ENCODE data around the gene CHST10. TPM values are rescaled to one million over a fixed set of nuclear protein-coding genes. Genes with fewer than 3 reads are reported as not detected.

The CHST10 gene
- total RNA-seq, 3 donors from 2014 or later (not counting 1 experiment from before 2014, with no cell fraction given) = 11.1 to 15.3 (median 13.4) TPM

DNA sequence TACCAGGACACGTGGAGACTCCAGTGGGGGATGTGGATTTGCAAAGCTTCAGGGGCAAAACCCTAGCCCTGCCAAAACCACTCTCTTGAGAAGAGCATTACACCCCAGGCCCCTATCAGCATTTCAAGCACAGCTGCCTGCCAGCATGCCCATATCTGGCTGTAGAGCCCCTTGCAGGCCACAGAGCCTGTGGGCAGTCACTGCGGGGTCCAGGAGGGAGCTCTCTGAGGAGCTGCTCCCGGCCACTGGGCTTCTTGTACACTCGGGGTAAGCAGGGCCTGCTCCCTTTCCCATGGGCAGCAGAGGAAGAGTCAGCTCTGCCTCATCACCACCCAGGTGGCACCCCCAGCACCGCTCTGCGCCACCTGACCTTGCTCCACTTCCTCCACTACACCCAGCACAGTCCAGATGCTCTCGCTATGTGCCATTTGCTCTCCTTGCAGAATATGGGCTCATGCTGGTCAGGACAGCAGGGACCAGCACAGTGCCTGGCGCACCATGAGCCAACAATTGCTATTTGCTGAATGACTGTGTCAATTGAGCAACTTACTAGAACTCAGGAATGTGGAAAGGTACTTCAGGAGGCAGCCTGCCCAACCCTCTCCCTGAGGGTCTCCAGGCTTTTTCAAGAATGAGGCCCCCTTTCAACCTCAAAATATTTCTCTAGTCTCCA, 7.4 kb downstream of the CHST10 start:
- Histone ChIP-seq H3K27me3 (ENCODE audit: control insufficient read depth, insufficient read depth, low read length) (no peaks in the 10 kb centered on the region), H3K4me1 (ENCODE audit: control insufficient read depth, insufficient read depth, low read length) (no peaks in the 10 kb centered on the region), H3K9me3 (ENCODE audit: control insufficient read depth, insufficient read depth, low read length) (no peaks in the 10 kb centered on the region), H3K36me3 (ENCODE audit: control insufficient read depth, insufficient read depth, low read length) (peaks cover 12% of the 10 kb centered on the region), H3K4me3 (ENCODE audit: low read length) (no peak overlapping the region), H3K27ac (ENCODE audit: low read length) (no peak overlapping the region)
- no peak overlapping the region for H3K27ac Mint-ChIP-seq
- H3K27me3 Mint-ChIP-seq (ENCODE audit: low read depth in 2 of 2) = no peaks in the 10 kb centered on the region
- H3K36me3 Mint-ChIP-seq = no peaks in the 10 kb centered on the region
- DNase-seq (no peak), ATAC-seq (no peak)
- no peaks in the 10 kb centered on the region for H3K9me3 Mint-ChIP-seq
- H3K4me1 Mint-ChIP-seq = peaks cover 9 to 29% of the 10 kb centered on the region in 2 donors
- TF ChIP-seq, protein P1, sequence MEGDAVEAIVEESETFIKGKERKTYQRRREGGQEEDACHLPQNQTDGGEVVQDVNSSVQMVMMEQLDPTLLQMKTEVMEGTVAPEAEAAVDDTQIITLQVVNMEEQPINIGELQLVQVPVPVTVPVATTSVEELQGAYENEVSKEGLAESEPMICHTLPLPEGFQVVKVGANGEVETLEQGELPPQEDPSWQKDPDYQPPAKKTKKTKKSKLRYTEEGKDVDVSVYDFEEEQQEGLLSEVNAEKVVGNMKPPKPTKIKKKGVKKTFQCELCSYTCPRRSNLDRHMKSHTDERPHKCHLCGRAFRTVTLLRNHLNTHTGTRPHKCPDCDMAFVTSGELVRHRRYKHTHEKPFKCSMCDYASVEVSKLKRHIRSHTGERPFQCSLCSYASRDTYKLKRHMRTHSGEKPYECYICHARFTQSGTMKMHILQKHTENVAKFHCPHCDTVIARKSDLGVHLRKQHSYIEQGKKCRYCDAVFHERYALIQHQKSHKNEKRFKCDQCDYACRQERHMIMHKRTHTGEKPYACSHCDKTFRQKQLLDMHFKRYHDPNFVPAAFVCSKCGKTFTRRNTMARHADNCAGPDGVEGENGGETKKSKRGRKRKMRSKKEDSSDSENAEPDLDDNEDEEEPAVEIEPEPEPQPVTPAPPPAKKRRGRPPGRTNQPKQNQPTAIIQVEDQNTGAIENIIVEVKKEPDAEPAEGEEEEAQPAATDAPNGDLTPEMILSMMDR (IDR thresholded peaks at IDR 0.05) = no peak
- no peak overlapping the region for H3K4me3 Mint-ChIP-seq
- intact Hi-C loops (cut with micrococcal nuclease) = no loop called here
- 97% methylated on average over 8 of the region's 8 CpGs for WGBS (ENCODE audit: insufficient coverage)

DNA sequence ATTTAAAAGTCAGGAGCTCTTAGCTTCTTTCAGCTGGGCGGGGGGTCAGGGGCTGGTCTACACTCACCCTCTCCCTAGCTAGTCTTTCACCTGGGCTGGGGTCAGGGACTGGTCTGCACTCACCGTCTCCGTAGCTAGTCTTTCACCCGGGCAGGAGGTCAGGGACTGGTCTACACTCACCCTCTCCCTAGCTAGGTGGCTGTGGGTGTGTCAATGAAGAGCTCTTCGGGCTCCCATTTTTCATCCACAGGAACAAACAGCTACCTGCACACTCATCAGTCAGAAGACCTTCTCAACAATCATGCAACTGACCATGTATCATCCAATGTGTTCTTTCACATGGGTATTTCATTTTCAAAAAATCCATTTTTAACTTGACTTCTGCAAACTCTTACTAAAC, 8.0 kb downstream of the CHST10 start:
- Histone ChIP-seq H3K4me3 (ENCODE audit: low read length) (no peak overlapping the region), H3K36me3 (ENCODE audit: control insufficient read depth, insufficient read depth, low read length) (peaks cover 13% of the 10 kb centered on the region), H3K4me1 (ENCODE audit: control insufficient read depth, insufficient read depth, low read length) (no peaks in the 10 kb centered on the region), H3K27ac (ENCODE audit: low read length) (no peak overlapping the region), H3K27me3 (ENCODE audit: control insufficient read depth, insufficient read depth, low read length) (no peaks in the 10 kb centered on the region), H3K9me3 (ENCODE audit: control insufficient read depth, insufficient read depth, low read length) (no peaks in the 10 kb centered on the region)
- no peaks in the 10 kb centered on the region for H3K9me3 Mint-ChIP-seq
- peaks cover 8 to 31% of the 10 kb centered on the region in 2 donors for H3K4me1 Mint-ChIP-seq
- H3K27me3 Mint-ChIP-seq (ENCODE audit: low read depth in 2 of 2) = no peaks in the 10 kb centered on the region
- TF ChIP-seq, protein P1 (IDR thresholded peaks at IDR 0.05) = no peak
- ATAC-seq (no peak), DNase-seq (no peak)
- no peak overlapping the region for H3K4me3 Mint-ChIP-seq
- no peak overlapping the region for H3K27ac Mint-ChIP-seq
- peaks cover 3% of the 10 kb centered on the region for H3K36me3 Mint-ChIP-seq
- intact Hi-C loops (cut with micrococcal nuclease) = no loop called here
- 96% methylated on average over 2 of the region's 5 CpGs for WGBS (ENCODE audit: insufficient coverage)

- Histone ChIP-seq H3K4me3 (ENCODE audit: low read length) (no peak overlapping the region), H3K27me3 (ENCODE audit: control insufficient read depth, insufficient read depth, low read length) (no peaks in the 10 kb centered on the region), H3K4me1 (ENCODE audit: control insufficient read depth, insufficient read depth, low read length) (no peaks in the 10 kb centered on the region), H3K27ac (ENCODE audit: low read length) (no peak overlapping the region), H3K36me3 (ENCODE audit: control insufficient read depth, insufficient read depth, low read length) (peaks cover 13% of the 10 kb centered on the region), H3K9me3 (ENCODE audit: control insufficient read depth, insufficient read depth, low read length) (no peaks in the 10 kb centered on the region)
- intact Hi-C loops (cut with micrococcal nuclease) = no loop called here
- Mint-ChIP-seq H3K4me3 (no peak overlapping the region), H3K36me3 (peaks cover 7% of the 10 kb centered on the region), H3K9me3 (no peaks in the 10 kb centered on the region), H3K4me1 (peaks cover 8 to 35% of the 10 kb centered on the region in 2 donors), H3K27ac (no peak overlapping the region), H3K27me3 (ENCODE audit: low read depth in 2 of 2) (no peaks in the 10 kb centered on the region)
- ATAC-seq (no peak), DNase-seq (no peak)
- TF ChIP-seq, protein P1 (IDR thresholded peaks at IDR 0.05) = no peak
- WGBS (ENCODE audit: insufficient coverage) = 88% methylated on average over 8 of the region's 8 CpGs
These were observed 8.5 kb downstream of the CHST10 start for GRCh38 chr2:100408941-100409340.

- H3K4me1 ChIP-seq (ENCODE audit: control insufficient read depth, insufficient read depth, low read length) = no peaks in the 10 kb centered on the region
- H3K27me3 ChIP-seq (ENCODE audit: control insufficient read depth, insufficient read depth, low read length) = no peaks in the 10 kb centered on the region
- H3K27ac ChIP-seq (ENCODE audit: low read length) = no peak overlapping the region
- no peaks in the 10 kb centered on the region for H3K27me3 Mint-ChIP-seq (ENCODE audit: low read depth in 2 of 2)
- H3K36me3 Mint-ChIP-seq = peaks cover 7% of the 10 kb centered on the region
- TF ChIP-seq, protein P1 (IDR thresholded peaks at IDR 0.05) = no peak
- H3K4me3 ChIP-seq (ENCODE audit: low read length) = no peak overlapping the region
- intact Hi-C loops (cut with micrococcal nuclease) = no loop called here
- H3K4me3 Mint-ChIP-seq = no peak overlapping the region
- no peak overlapping the region for H3K27ac Mint-ChIP-seq
- WGBS (ENCODE audit: insufficient coverage) = 100% methylated on average over 2 of the region's 2 CpGs
- peaks cover 8 to 35% of the 10 kb centered on the region in 2 donors for H3K4me1 Mint-ChIP-seq
- no peak for DNase-seq
- ATAC-seq = no peak
- H3K36me3 ChIP-seq (ENCODE audit: control insufficient read depth, insufficient read depth, low read length) = peaks cover 13% of the 10 kb centered on the region
- no peaks in the 10 kb centered on the region for H3K9me3 ChIP-seq (ENCODE audit: control insufficient read depth, insufficient read depth, low read length)
- no peaks in the 10 kb centered on the region for H3K9me3 Mint-ChIP-seq
These were observed 9.4 kb downstream of the CHST10 start for GRCh38 chr2:100408104-100408503.
